HCT116 (cell line): ENCODE measurements around the gene SUPT6H.

Source experiments
- EZH2 ChIP-seq: fragments of 200-600 bp; sonication (generic); IDR thresholded peaks from 2 replicates; pipeline ENCODE4 v1.6.1; 2017; ENCODE audit warnings: antibody characterized with exemption, mixed run types
- EZH2phosphoT487 ChIP-seq: fragments of 200-600 bp; IDR thresholded peaks from 2 replicates; pipeline ENCODE4 v1.6.1; 2018; ENCODE audit warnings: antibody characterized with exemption, borderline replicate concordance
- JUND ChIP-seq: IDR thresholded peaks from 2 replicates; pipeline ENCODE4 v1.6.1; 2012
- POLR2A ChIP-seq: IDR thresholded peaks from 2 replicates; pipeline ENCODE4 v1.7.0; 2011; ENCODE audit warnings: borderline replicate concordance; ENCODE audit not compliant: insufficient read depth, insufficient read length; ENCODE audit errors: extremely low read depth
- POLR2AphosphoS5 ChIP-seq: IDR thresholded peaks from 2 replicates; pipeline ENCODE4 v1.6.1; 2011; ENCODE audit warnings: mild to moderate bottlenecking, low read depth, low read length, moderate library complexity
- SRF ChIP-seq: IDR thresholded peaks from 2 replicates; pipeline ENCODE4 v1.6.1; 2012; ENCODE audit warnings: low read depth
- YY1 ChIP-seq: IDR thresholded peaks from 2 replicates; pipeline ENCODE4 v1.6.1; 2011; ENCODE audit warnings: low read length, low read depth, moderate library complexity, mild to moderate bottlenecking; ENCODE audit not compliant: insufficient replicate concordance; ENCODE audit errors: extremely low read depth
- TF ChIP-seq, protein P1 (sequence below), 3 experiments: fragments of 200-600 bp in 1 of 3; sonication (generic) in 1 of 3; IDR thresholded peaks in 2 of 3; conservative IDR thresholded peaks in 1 of 3; 2 replicates each; pipeline ENCODE4 v1.5.1; 2012 to 2017; ENCODE audit warnings: low read depth in 2 of 3, low read length in 2 of 3, antibody characterized with exemption in 1 of 3, borderline replicate concordance in 1 of 3, control low read depth in 1 of 3, mild to moderate bottlenecking in 1 of 3, mixed read lengths in 1 of 3, mixed run types in 1 of 3, moderate library complexity in 1 of 3; ENCODE audit not compliant: insufficient read depth in 1 of 3
- TF ChIP-seq, protein P2 (sequence below): IDR thresholded peaks from 2 replicates; pipeline ENCODE4 v1.6.1; 2012; ENCODE audit warnings: low read depth
- TF ChIP-seq, protein P3 (sequence below): IDR thresholded peaks from 2 replicates; pipeline ENCODE4 v1.6.1; 2012

DNA sequence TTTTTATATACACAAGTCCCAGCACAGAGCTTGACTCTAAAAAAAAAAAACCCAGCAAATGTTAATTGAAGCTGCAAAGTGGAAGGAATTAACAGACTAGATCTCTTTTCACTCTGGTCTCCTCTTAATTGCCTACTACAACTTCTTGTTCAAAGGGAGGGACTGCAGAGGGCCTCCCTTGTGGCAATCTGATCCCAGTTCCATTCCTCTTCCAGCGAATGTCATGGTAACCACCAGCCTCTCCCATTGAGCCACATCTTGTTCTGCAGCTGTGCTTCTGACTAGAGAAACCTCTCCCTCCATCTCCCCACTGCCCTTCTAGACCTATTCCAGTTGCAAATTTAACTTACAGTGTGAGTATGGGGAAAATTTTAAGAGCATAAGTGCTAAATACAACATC lies 5.9 kb downstream of the SUPT6H start:
- TF ChIP-seq, protein P1, sequence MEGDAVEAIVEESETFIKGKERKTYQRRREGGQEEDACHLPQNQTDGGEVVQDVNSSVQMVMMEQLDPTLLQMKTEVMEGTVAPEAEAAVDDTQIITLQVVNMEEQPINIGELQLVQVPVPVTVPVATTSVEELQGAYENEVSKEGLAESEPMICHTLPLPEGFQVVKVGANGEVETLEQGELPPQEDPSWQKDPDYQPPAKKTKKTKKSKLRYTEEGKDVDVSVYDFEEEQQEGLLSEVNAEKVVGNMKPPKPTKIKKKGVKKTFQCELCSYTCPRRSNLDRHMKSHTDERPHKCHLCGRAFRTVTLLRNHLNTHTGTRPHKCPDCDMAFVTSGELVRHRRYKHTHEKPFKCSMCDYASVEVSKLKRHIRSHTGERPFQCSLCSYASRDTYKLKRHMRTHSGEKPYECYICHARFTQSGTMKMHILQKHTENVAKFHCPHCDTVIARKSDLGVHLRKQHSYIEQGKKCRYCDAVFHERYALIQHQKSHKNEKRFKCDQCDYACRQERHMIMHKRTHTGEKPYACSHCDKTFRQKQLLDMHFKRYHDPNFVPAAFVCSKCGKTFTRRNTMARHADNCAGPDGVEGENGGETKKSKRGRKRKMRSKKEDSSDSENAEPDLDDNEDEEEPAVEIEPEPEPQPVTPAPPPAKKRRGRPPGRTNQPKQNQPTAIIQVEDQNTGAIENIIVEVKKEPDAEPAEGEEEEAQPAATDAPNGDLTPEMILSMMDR (IDR thresholded peaks at IDR 0.05 in 2 of 3, conservative IDR thresholded peaks at IDR 0.05 in 1 of 3; ENCODE audit: borderline replicate concordance in 1 of 3, insufficient read depth in 1 of 3, low read depth in 2 of 3, low read length in 2 of 3), result no peak
- TF ChIP-seq EZH2phosphoT487, result no peak
- TF ChIP-seq, protein P2, sequence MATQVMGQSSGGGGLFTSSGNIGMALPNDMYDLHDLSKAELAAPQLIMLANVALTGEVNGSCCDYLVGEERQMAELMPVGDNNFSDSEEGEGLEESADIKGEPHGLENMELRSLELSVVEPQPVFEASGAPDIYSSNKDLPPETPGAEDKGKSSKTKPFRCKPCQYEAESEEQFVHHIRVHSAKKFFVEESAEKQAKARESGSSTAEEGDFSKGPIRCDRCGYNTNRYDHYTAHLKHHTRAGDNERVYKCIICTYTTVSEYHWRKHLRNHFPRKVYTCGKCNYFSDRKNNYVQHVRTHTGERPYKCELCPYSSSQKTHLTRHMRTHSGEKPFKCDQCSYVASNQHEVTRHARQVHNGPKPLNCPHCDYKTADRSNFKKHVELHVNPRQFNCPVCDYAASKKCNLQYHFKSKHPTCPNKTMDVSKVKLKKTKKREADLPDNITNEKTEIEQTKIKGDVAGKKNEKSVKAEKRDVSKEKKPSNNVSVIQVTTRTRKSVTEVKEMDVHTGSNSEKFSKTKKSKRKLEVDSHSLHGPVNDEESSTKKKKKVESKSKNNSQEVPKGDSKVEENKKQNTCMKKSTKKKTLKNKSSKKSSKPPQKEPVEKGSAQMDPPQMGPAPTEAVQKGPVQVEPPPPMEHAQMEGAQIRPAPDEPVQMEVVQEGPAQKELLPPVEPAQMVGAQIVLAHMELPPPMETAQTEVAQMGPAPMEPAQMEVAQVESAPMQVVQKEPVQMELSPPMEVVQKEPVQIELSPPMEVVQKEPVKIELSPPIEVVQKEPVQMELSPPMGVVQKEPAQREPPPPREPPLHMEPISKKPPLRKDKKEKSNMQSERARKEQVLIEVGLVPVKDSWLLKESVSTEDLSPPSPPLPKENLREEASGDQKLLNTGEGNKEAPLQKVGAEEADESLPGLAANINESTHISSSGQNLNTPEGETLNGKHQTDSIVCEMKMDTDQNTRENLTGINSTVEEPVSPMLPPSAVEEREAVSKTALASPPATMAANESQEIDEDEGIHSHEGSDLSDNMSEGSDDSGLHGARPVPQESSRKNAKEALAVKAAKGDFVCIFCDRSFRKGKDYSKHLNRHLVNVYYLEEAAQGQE, result no peak
- no peak for TF ChIP-seq POLR2A
- no peak for TF ChIP-seq YY1
- TF ChIP-seq, protein P3, sequence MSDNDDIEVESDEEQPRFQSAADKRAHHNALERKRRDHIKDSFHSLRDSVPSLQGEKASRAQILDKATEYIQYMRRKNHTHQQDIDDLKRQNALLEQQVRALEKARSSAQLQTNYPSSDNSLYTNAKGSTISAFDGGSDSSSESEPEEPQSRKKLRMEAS, result no peak
- TF ChIP-seq POLR2AphosphoS5, result no peak
- TF ChIP-seq JUND, result no peak
- TF ChIP-seq EZH2, result no peak
- no peak for TF ChIP-seq SRF
